GM12875 (cell line): ENCODE measurements around the gene CAMLG.

ENCODE experiments used
- H3K4me3 ChIP-seq: one replicate; pipeline ENCODE4 v1.5.1; 2011; ENCODE audit warnings: low read depth, low read length, control low read depth
- TF ChIP-seq, protein P1 (sequence below): IDR thresholded peaks from 2 replicates; pipeline ENCODE4 v1.5.1; 2011; ENCODE audit warnings: low read depth, mild to moderate bottlenecking, control low read depth, inconsistent platforms, low read length, moderate library complexity, borderline replicate concordance; ENCODE audit not compliant: insufficient read depth

The CAMLG gene

GRCh38 chr5:134784946-134785620 lies 46.7 kb downstream of the CAMLG start:
- no peak overlapping the region for H3K4me3 ChIP-seq

DNA sequence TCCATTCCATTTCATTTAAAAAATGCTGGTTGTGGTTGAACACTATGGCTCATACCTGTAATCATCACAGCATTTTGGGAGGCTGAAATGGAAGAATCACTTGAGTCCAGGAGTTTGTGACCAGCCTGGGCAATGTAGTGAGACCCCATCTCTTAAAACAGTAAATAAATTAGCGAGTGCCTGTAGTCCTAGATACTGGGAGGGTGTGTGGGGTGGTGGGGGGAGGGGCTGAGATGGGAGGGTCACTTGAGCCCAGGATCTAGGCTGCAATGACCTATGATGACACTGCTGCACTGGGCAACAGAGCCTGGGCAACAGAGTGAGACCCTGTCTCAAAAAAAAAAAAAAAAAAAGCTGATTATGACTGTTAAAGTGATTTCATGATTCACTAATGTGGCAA lies 49.3 kb downstream of the CAMLG start:
- TF ChIP-seq, protein P1, sequence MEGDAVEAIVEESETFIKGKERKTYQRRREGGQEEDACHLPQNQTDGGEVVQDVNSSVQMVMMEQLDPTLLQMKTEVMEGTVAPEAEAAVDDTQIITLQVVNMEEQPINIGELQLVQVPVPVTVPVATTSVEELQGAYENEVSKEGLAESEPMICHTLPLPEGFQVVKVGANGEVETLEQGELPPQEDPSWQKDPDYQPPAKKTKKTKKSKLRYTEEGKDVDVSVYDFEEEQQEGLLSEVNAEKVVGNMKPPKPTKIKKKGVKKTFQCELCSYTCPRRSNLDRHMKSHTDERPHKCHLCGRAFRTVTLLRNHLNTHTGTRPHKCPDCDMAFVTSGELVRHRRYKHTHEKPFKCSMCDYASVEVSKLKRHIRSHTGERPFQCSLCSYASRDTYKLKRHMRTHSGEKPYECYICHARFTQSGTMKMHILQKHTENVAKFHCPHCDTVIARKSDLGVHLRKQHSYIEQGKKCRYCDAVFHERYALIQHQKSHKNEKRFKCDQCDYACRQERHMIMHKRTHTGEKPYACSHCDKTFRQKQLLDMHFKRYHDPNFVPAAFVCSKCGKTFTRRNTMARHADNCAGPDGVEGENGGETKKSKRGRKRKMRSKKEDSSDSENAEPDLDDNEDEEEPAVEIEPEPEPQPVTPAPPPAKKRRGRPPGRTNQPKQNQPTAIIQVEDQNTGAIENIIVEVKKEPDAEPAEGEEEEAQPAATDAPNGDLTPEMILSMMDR, result no peak
- H3K4me3 ChIP-seq, result no peak overlapping the region

More at GRCh38 chr5:134784946-134785620, 46.7 kb downstream of the CAMLG start:
- TF ChIP-seq, protein P1, result no peak

GRCh38 chr5:134791580-134791979 lies 53.2 kb downstream of the CAMLG start:
- TF ChIP-seq, protein P1, result no peak
- H3K4me3 ChIP-seq, result no peak overlapping the region

GRCh38 chr5:134792286-134792685 lies 53.9 kb downstream of the CAMLG start:
- H3K4me3 ChIP-seq, result no peak overlapping the region

GRCh38 chr5:134793111-134793510 lies 54.8 kb downstream of the CAMLG start:
- TF ChIP-seq, protein P1, result no peak
- H3K4me3 ChIP-seq, result no peak overlapping the region

More at GRCh38 chr5:134792286-134792685, 53.9 kb downstream of the CAMLG start:
- TF ChIP-seq, protein P1, result no peak

- no peak overlapping the region for H3K4me3 ChIP-seq
- TF ChIP-seq, protein P1, result no peak
Measured at GRCh38 chr5:134794082-134794481, 55.7 kb downstream of the CAMLG start.

GRCh38 chr5:134794819-134795218 lies 56.5 kb downstream of the CAMLG start:
- TF ChIP-seq, protein P1, result no peak
- no peak overlapping the region for H3K4me3 ChIP-seq
